Measurements from ENCODE around the gene PCDHA7. TPM values are rescaled to one million over a fixed set of nuclear protein-coding genes. Genes with fewer than 3 reads are reported as not detected.
"Not testable (repeated sequence)": the region's sequence is repeated elsewhere in the genome, so short reads cannot be mapped to it uniquely, and the experiment has no call there.

The PCDHA7 gene
- total RNA-seq, 1 experiment from 2014 or later: 2.7 TPM

DNA sequence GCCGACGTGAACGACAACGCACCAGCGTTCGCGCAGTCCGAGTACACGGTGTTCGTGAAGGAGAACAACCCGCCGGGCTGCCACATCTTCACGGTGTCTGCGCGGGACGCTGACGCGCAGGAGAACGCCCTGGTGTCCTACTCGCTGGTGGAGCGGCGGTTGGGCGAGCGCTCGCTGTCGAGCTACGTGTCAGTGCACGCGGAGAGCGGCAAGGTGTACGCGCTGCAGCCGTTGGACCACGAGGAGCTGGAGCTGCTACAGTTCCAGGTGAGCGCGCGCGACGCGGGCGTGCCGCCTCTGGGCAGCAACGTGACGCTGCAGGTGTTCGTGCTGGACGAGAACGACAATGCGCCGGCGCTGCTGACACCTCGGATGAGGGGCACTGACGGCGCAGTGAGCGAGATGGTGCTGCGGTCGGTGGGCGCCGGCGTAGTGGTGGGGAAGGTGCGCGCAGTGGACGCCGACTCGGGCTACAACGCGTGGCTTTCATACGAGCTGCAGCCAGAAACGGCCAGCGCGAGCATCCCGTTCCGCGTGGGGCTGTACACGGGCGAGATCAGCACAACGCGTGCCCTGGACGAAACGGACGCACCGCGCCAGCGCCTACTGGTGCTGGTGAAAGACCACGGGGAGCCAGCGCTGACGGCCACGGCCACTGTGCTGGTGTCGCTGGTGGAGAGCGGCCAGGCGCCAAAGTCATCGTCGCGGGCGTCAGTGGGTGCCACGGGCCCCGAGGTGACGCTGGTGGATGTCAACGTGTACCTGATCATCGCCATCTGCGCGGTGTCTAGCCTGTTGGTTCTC, 16.0 kb downstream of the PCDHA7 start:
- H3K4me3 Mint-ChIP-seq; POLR2A ChIA-PET; H3K36me3 Mint-ChIP-seq; DNase-seq (ENCODE audit: low spot score); CTCF ChIA-PET; H3K27me3 Mint-ChIP-seq (ENCODE audit: low read depth); H3K9me3 Mint-ChIP-seq; H3K27ac Mint-ChIP-seq; ATAC-seq: not testable (repeated sequence)
- peaks cover 11% of the 10 kb centered on the region for H3K4me1 Mint-ChIP-seq
- TF ChIP-seq IRF2 (CRISPR knock-in tag; IDR thresholded peaks at IDR 0.05; ENCODE audit: borderline replicate concordance, low read depth): 0 out of 2 replicates have a peak, but pooled peaks have one; percentile 44

DNA sequence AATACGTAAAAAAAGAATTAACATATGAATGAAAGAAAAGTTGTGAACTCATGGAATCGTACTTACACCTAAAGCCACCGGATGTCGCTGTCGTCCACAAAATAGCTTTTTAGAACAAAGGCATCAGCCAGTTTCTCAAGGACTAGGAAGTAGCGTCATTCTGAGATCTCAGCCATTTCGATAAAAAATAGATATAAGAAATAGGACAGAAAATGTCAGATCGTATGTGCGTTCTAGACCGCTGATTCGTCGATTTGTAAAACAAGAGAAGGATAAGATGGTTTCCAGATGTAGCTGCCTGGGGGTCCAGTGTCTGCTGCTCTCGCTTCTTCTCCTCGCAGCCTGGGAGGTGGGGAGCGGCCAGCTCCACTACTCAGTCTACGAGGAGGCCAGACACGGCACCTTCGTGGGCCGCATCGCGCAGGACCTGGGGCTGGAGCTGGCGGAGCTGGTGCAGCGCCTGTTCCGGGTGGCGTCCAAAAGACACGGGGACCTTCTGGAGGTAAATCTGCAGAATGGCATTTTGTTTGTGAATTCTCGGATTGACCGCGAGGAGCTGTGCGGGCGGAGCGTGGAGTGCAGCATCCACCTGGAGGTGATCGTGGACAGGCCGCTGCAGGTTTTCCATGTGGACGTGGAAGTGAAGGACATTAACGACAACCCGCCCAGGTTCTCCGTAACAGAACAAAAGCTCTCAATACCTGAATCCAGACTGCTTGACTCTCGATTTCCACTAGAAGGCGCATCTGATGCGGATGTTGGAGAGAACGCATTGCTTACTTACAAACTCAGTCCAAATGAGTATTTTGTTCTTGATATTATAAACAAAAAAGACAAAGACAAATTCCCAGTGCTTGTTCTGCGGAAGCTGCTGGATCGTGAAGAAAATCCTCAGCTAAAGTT, 22.0 kb downstream of the PCDHA7 start, which contains the start of gene PCDHA10:
Gene PCDHA10 (plus strand): TSS at position 126 of the 903 bp plus-strand sequence. CDS start 152 bp downstream, at position 278.
- DNase-seq (ENCODE audit: low spot score) (peak; percentile 48), ATAC-seq (peak; percentile 84)
- H3K27me3 Mint-ChIP-seq (ENCODE audit: low read depth): no peaks in the 10 kb centered on the region
- peaks cover 23% of the 10 kb centered on the region for H3K4me1 Mint-ChIP-seq
- H3K4me3 Mint-ChIP-seq: peak within 1 kb of the TSS; percentile 92
- peaks cover 12% of the 10 kb centered on the region for H3K9me3 Mint-ChIP-seq
- CTCF ChIA-PET: interaction anchor here (0.7 to 3.1 kb wide), 59 partner anchors 8 to 557 kb away, joined by 3 to 80 read pairs (median 4); partner anchors contain the start of genes ANKHD1, PCDHA1, PCDHA11 and PCDHA12
- H3K36me3 Mint-ChIP-seq: peaks cover 23% of the 10 kb centered on the region
- POLR2A ChIA-PET: interaction anchor here (1.5 to 1.6 kb wide), 2 partner anchors 13 to 184 kb away, joined by 5 to 10 read pairs; partner anchors contain the start of gene PCDHA11
- peak within 1 kb of the TSS; percentile 78 for H3K27ac Mint-ChIP-seq
- TF ChIP-seq, protein P1, sequence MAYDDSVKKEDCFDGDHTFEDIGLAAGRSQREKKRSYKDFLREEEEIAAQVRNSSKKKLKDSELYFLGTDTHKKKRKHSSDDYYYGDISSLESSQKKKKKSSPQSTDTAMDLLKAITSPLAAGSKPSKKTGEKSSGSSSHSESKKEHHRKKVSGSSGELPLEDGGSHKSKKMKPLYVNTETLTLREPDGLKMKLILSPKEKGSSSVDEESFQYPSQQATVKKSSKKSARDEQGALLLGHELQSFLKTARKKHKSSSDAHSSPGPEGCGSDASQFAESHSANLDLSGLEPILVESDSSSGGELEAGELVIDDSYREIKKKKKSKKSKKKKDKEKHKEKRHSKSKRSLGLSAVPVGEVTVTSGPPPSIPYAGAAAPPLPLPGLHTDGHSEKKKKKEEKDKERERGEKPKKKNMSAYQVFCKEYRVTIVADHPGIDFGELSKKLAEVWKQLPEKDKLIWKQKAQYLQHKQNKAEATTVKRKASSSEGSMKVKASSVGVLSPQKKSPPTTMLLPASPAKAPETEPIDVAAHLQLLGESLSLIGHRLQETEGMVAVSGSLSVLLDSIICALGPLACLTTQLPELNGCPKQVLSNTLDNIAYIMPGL (CRISPR knock-in tag; IDR thresholded peaks at IDR 0.05): peak; percentile 87
- TF ChIP-seq, protein P2, sequence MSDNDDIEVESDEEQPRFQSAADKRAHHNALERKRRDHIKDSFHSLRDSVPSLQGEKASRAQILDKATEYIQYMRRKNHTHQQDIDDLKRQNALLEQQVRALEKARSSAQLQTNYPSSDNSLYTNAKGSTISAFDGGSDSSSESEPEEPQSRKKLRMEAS (CRISPR knock-in tag; IDR thresholded peaks at IDR 0.05): peak; percentile 60; the same call in 1 of the 2 replicates
- TF ChIP-seq HMGA2 (CRISPR knock-in tag; IDR thresholded peaks at IDR 0.05) (no peak), NR2C2 (CRISPR knock-in tag; IDR thresholded peaks at IDR 0.05) (no peak), NFE2L1 (CRISPR knock-in tag; IDR thresholded peaks at IDR 0.05) (no peak), ZNF423 (CRISPR knock-in tag; IDR thresholded peaks at IDR 0.05) (no peak)
- TF ChIP-seq, protein P3, sequence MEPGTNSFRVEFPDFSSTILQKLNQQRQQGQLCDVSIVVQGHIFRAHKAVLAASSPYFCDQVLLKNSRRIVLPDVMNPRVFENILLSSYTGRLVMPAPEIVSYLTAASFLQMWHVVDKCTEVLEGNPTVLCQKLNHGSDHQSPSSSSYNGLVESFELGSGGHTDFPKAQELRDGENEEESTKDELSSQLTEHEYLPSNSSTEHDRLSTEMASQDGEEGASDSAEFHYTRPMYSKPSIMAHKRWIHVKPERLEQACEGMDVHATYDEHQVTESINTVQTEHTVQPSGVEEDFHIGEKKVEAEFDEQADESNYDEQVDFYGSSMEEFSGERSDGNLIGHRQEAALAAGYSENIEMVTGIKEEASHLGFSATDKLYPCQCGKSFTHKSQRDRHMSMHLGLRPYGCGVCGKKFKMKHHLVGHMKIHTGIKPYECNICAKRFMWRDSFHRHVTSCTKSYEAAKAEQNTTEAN (CRISPR knock-in tag; IDR thresholded peaks at IDR 0.05): no peak
- TF ChIP-seq, protein P4, sequence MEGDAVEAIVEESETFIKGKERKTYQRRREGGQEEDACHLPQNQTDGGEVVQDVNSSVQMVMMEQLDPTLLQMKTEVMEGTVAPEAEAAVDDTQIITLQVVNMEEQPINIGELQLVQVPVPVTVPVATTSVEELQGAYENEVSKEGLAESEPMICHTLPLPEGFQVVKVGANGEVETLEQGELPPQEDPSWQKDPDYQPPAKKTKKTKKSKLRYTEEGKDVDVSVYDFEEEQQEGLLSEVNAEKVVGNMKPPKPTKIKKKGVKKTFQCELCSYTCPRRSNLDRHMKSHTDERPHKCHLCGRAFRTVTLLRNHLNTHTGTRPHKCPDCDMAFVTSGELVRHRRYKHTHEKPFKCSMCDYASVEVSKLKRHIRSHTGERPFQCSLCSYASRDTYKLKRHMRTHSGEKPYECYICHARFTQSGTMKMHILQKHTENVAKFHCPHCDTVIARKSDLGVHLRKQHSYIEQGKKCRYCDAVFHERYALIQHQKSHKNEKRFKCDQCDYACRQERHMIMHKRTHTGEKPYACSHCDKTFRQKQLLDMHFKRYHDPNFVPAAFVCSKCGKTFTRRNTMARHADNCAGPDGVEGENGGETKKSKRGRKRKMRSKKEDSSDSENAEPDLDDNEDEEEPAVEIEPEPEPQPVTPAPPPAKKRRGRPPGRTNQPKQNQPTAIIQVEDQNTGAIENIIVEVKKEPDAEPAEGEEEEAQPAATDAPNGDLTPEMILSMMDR (IDR thresholded peaks at IDR 0.05): peak; percentile 36
- TF ChIP-seq, protein P5, sequence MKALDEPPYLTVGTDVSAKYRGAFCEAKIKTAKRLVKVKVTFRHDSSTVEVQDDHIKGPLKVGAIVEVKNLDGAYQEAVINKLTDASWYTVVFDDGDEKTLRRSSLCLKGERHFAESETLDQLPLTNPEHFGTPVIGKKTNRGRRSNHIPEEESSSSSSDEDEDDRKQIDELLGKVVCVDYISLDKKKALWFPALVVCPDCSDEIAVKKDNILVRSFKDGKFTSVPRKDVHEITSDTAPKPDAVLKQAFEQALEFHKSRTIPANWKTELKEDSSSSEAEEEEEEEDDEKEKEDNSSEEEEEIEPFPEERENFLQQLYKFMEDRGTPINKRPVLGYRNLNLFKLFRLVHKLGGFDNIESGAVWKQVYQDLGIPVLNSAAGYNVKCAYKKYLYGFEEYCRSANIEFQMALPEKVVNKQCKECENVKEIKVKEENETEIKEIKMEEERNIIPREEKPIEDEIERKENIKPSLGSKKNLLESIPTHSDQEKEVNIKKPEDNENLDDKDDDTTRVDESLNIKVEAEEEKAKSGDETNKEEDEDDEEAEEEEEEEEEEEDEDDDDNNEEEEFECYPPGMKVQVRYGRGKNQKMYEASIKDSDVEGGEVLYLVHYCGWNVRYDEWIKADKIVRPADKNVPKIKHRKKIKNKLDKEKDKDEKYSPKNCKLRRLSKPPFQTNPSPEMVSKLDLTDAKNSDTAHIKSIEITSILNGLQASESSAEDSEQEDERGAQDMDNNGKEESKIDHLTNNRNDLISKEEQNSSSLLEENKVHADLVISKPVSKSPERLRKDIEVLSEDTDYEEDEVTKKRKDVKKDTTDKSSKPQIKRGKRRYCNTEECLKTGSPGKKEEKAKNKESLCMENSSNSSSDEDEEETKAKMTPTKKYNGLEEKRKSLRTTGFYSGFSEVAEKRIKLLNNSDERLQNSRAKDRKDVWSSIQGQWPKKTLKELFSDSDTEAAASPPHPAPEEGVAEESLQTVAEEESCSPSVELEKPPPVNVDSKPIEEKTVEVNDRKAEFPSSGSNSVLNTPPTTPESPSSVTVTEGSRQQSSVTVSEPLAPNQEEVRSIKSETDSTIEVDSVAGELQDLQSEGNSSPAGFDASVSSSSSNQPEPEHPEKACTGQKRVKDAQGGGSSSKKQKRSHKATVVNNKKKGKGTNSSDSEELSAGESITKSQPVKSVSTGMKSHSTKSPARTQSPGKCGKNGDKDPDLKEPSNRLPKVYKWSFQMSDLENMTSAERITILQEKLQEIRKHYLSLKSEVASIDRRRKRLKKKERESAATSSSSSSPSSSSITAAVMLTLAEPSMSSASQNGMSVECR (CRISPR knock-in tag; IDR thresholded peaks at IDR 0.05; ENCODE audit: borderline replicate concordance): peak; percentile 29; the same call in 1 of the 2 replicates
- TF ChIP-seq, protein P6, sequence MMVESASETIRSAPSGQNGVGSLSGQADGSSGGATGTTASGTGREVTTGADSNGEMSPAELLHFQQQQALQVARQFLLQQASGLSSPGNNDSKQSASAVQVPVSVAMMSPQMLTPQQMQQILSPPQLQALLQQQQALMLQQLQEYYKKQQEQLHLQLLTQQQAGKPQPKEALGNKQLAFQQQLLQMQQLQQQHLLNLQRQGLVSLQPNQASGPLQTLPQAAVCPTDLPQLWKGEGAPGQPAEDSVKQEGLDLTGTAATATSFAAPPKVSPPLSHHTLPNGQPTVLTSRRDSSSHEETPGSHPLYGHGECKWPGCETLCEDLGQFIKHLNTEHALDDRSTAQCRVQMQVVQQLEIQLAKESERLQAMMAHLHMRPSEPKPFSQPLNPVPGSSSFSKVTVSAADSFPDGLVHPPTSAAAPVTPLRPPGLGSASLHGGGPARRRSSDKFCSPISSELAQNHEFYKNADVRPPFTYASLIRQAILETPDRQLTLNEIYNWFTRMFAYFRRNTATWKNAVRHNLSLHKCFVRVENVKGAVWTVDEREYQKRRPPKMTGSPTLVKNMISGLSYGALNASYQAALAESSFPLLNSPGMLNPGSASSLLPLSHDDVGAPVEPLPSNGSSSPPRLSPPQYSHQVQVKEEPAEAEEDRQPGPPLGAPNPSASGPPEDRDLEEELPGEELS (CRISPR knock-in tag; IDR thresholded peaks at IDR 0.05): no peak
- TF ChIP-seq, protein P7, sequence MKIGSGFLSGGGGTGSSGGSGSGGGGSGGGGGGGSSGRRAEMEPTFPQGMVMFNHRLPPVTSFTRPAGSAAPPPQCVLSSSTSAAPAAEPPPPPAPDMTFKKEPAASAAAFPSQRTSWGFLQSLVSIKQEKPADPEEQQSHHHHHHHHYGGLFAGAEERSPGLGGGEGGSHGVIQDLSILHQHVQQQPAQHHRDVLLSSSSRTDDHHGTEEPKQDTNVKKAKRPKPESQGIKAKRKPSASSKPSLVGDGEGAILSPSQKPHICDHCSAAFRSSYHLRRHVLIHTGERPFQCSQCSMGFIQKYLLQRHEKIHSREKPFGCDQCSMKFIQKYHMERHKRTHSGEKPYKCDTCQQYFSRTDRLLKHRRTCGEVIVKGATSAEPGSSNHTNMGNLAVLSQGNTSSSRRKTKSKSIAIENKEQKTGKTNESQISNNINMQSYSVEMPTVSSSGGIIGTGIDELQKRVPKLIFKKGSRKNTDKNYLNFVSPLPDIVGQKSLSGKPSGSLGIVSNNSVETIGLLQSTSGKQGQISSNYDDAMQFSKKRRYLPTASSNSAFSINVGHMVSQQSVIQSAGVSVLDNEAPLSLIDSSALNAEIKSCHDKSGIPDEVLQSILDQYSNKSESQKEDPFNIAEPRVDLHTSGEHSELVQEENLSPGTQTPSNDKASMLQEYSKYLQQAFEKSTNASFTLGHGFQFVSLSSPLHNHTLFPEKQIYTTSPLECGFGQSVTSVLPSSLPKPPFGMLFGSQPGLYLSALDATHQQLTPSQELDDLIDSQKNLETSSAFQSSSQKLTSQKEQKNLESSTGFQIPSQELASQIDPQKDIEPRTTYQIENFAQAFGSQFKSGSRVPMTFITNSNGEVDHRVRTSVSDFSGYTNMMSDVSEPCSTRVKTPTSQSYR (CRISPR knock-in tag; IDR thresholded peaks at IDR 0.05): no peak

All from WTC11 (cell line).